ENCODE data around the gene KAZN.
A peak's percentile ranks its signal among the peaks of the same experiment; 100 is the strongest.

GRCh38 chr1:14787604-14788003, 189.1 kb downstream of the KAZN start:
- TF ChIP-seq CTCF (optimal IDR thresholded peaks at IDR 0.05 in 1 of 3, IDR thresholded peaks at IDR 0.05 in 1 of 3, conservative IDR thresholded peaks at IDR 0.05 in 1 of 3; ENCODE audit: extremely low read depth in 1 of 3, insufficient read depth in 2 of 3, low read length in 3 of 3): peak in 2 of 3 experiments; percentile 26 to 63
- TF ChIP-seq EZH2 (IDR thresholded peaks at IDR 0.05; ENCODE audit: low read length): no peak
